SK-N-MC (cell line): Measurements from ENCODE around the gene GRM8.

Experiments
- EZH2 ChIP-seq: fragments of 200-600 bp; sonication (generic); IDR thresholded peaks from one replicate; pipeline ENCODE4 v1.6.1; 2017; ENCODE audit warnings: antibody characterized with exemption
- FOXP2 ChIP-seq: optimal IDR thresholded peaks from 2 replicates; pipeline ENCODE3; 2011; ENCODE audit warnings: mild to moderate bottlenecking, moderate library complexity; ENCODE audit not compliant: insufficient read depth; ENCODE audit errors: extremely low read length, control extremely low read depth
- POLR2AphosphoS5 ChIP-seq: IDR thresholded peaks from 2 replicates; pipeline ENCODE4 v1.6.1; 2012; ENCODE audit warnings: mild to moderate bottlenecking, low read depth, low read length, borderline replicate concordance

GRCh38 chr7:126447984-126448383 is 804.8 kb downstream of the GRM8 start:
- TF ChIP-seq EZH2 (no peak), POLR2AphosphoS5 (no peak), FOXP2 (no peak)
